ENCODE data around the gene LDLRAD3.

LDLRAD3 gene

DNA sequence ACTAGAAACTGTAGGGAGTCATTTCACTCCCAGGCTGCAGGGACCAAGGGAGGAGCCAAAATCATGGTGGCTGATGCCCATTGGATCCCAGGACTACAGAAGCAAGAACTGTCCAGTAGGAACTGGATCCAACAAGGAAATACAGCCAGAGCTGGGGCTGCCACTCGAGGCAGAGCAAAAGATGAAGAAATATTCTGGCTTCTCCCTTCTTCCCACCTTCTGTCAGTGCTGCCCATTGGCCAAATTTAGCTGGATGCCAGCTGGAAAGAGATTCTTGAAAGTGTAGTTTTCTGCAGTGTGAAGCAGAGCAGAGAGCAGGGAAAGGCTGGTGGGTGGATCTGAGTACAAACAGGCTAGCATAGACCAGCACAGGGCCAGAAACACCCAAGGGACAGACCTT lies 299.8 kb downstream of the LDLRAD3 start:
- H3K27ac ChIP-seq, result no peak overlapping the region
- DNase-seq (ENCODE audit: low read depth, low spot score), result no peak

DNA sequence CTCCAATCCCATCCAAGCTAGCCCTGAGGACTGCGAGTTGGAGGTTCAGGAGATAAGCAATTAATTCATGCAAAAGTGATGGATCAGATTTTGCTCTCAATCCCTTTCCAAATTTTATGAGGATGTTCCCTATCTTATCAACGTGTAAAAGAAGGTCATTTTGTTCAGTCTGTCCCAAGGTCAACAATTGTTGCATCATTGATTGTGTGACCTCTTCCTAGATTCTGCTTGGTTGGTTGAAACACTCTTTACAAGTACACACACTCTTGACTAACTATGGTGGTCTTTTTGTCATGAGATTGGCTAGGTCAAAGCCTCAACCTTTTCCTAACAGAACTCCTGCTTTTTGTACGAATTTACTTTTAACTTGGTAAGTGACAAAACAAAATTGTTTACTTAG lies 303.6 kb downstream of the LDLRAD3 start:
- no peak for DNase-seq (ENCODE audit: low read depth, low spot score)
- H3K27ac ChIP-seq, result no peak overlapping the region

GRCh38 chr11:36248436-36248835 lies 304.6 kb downstream of the LDLRAD3 start:
- H3K27ac ChIP-seq, result no peak overlapping the region
- DNase-seq (ENCODE audit: low read depth, low spot score), result no peak

DNA sequence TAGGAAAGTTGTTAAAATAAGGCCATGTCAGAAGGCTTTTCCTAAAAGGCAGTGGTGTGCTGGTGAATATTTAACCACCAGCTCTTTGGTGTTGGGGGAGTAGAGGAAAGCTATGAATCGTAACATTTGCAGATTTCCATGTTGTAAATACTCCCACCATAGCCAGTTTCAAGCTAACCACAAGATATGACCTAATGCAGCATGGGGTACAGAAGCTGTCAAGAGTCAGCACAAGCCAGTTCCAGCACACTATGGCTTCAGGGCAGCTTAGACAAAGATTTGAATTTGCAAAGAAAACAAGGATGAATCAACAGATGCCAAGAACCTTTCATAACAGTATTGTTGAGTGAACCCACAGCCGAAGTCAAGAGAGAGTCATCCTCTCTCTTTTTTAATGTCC lies 305.4 kb downstream of the LDLRAD3 start:
- DNase-seq (ENCODE audit: low read depth, low spot score), result peak; percentile 73
- no peak overlapping the region for H3K27ac ChIP-seq

GRCh38 chr11:36251823-36252222 lies 308.0 kb downstream of the LDLRAD3 start:
- H3K27ac ChIP-seq, result no peak overlapping the region
- no peak for DNase-seq (ENCODE audit: low read depth, low spot score)

DNA sequence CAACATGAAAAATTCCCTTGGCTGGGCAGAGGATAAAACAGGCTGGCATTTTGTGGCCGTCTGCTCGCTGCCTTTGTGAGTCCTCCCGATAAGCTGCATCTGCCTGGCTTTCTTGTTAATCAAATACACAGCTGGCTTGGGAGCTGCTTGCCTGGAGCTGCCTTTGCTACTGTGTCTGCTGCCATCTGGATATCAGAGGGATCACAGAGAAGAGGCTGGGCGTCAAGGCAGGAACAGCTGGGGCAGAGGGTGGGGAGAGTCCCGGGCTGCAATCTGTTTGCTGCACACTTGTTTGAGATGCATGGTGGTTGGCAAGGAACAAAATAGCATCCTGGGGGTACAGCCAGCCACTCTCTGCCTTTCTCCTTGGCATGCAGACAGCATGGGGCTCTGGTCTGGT lies 309.4 kb downstream of the LDLRAD3 start:
- no peak for DNase-seq (ENCODE audit: low read depth, low spot score)
- H3K27ac ChIP-seq, result no peak overlapping the region

DNA sequence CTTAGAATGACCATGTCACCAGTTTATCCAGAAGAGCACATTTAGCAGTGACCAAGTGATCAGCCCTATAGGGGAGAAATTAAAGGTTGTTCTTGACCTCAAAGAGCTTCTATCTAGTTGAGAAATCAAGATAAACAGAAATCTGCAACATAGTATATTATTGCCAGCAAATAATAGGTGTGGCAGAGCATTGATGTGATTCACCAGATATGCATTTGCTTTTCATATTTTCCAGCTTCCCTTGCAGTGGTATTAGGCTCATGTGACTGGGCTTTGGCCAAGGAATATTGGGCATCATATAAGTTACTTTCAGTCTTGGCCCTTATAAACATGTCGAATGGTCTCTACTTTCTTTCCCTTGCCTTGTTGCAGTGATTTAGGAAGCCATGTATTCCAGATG lies 310.9 kb downstream of the LDLRAD3 start:
- peak overlapping the region; percentile 38 for H3K27ac ChIP-seq

DNA sequence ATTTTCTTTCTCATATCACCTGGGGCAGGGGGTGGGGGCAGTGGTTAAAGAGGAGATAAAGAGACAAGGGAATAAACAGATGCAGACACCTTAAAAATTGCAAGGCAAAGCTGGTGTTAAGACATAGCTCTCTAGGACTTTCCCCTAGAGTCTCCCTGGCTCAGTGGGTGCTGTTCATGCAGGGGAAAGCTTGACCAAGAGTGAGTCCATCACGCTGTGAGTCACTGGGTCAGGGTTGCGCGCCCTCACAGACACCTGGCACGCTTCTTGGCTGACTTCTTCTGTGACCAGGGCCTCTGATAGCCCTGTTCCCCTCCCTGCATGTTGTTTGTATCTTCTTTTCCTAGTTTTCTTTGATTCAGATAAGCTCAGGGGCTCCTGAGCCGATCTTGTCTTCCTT lies 313.5 kb downstream of the LDLRAD3 start:
- DNase-seq (ENCODE audit: low read depth, low spot score), result no peak
- no peak overlapping the region for H3K27ac ChIP-seq

More for the DNA sequence above, 310.9 kb downstream of the LDLRAD3 start:
- no peak for DNase-seq (ENCODE audit: low read depth, low spot score)

- no peak for DNase-seq (ENCODE audit: low read depth, low spot score)
Measured at GRCh38 chr11:36258730-36259360, 315.0 kb downstream of the LDLRAD3 start.

GRCh38 chr11:36261094-36261493 lies 317.2 kb downstream of the LDLRAD3 start:
- no peak for DNase-seq (ENCODE audit: low read depth, low spot score)

More at GRCh38 chr11:36258730-36259360, 315.0 kb downstream of the LDLRAD3 start:
- H3K27ac ChIP-seq, result no peak overlapping the region

GRCh38 chr11:36264011-36264972 lies 320.4 kb downstream of the LDLRAD3 start:
- no peak for DNase-seq (ENCODE audit: low read depth, low spot score)
- no peak overlapping the region for H3K27ac ChIP-seq

More at GRCh38 chr11:36261094-36261493, 317.2 kb downstream of the LDLRAD3 start:
- no peak overlapping the region for H3K27ac ChIP-seq

DNA sequence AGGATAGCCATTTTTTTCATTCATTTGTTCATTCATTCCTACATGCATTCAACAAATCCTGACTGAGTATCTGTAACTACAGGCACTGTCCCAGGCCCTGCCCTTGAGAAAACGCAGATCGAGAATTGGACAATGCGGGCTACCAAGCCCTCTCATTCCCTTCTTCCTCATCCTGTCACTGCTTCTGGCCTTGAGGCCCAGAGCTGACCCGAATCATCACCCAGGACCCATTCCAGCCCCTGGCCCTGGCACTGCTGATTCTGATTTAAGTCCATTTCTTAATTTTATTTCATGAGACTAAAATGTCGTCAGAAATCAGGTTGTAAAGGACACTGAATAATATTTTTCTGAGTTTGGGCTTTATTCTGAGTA lies 321.1 kb downstream of the LDLRAD3 start:
- no peak overlapping the region for H3K27ac ChIP-seq
- DNase-seq (ENCODE audit: low read depth, low spot score), result no peak

DNA sequence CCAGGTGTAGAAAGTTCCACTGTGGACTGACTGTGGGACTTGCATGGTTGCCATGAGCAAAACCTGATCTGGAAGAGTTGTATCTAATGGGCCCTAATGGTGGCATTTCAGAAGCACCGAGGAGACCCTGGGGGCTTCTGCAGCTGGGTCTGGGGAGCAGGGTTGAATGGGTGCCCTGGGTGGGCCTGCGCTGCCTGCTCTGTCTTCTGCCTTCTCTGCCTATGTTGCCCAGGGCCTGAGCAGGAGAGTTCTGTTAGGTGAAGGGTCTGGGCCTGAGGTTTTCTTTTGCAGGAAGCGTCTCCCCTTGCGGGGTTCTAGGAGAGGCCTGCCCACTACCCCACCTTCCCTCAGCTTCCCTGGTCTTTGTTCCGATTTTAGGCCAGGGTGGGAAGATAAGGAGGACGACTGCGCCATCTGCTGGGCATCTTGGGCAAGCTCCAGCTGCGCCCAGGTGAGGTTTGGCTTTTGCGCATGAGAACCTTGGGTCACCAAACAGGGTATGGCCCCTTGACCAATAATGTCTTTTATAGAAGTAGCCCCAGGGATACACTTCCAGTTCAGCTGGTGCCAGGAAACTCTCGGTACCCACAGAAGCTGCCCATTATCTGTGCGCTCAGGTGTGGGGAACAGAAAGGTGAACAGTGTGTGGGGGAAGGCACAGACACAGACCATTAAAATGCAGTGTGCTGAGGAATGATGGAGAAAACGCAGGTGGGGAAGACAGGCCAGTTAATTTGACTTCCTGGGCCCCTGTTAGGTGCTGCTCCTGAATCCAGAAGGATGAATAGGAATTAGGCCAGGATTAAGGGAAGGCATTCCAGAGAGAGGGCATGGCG lies 322.1 kb downstream of the LDLRAD3 start:
- DNase-seq (ENCODE audit: low read depth, low spot score), result no peak
- H3K27ac ChIP-seq, result no peak overlapping the region

GRCh38 chr11:36266767-36267166 lies 322.9 kb downstream of the LDLRAD3 start:
- DNase-seq (ENCODE audit: low read depth, low spot score), result no peak
- H3K27ac ChIP-seq, result no peak overlapping the region

DNA sequence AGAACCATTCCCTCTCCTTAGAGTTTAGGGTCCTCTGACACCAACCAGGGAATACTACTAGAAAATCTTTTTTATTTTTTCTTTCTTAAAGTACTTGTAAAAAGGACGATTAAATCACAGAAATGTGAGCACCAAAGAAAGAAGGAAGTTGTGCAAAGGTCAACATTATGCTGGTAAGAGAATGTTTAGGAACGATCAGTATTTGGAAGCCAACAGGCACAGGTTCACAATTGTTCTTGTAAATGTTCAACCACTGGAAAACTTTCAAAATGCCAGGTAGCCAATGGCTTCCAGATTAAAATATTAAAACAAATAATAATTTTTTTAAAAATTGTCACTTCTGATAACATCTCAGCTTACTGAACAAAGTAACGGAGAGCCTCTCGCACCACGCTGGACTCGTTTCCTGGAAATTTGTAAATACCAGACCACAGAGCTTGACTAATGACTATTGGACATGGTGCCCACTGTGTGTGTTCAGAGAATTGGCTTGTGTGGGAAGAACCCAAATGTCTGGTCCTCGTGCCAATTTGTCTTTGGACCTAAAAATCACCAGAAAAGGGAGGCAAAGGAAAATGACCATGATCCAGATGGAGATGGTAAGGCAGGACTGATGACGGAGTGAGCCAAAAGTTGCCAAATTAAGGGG lies 324.6 kb downstream of the LDLRAD3 start:
- no peak overlapping the region for H3K27ac ChIP-seq
- no peak for DNase-seq (ENCODE audit: low read depth, low spot score)

DNA sequence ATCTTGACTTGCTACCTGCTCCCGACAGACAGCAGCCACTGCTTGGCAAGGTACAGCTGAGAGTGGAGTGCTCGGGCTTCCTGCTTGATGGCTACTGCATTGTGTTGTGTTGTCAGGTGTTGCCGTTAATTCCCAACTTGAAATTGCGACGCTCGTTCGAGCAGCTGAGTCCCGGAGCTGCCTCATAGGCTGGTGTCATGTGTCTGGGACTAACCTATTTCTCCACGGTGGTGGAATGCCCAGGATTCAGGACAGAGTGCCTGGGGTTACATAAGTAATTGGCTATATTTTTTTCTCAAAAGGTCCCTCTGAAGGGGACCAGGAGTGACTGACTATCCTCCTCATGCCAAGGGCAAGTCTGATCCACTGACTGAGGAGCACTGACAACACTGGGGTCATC lies 326.8 kb downstream of the LDLRAD3 start:
- H3K27ac ChIP-seq, result no peak overlapping the region
- no peak for DNase-seq (ENCODE audit: low read depth, low spot score)

DNA sequence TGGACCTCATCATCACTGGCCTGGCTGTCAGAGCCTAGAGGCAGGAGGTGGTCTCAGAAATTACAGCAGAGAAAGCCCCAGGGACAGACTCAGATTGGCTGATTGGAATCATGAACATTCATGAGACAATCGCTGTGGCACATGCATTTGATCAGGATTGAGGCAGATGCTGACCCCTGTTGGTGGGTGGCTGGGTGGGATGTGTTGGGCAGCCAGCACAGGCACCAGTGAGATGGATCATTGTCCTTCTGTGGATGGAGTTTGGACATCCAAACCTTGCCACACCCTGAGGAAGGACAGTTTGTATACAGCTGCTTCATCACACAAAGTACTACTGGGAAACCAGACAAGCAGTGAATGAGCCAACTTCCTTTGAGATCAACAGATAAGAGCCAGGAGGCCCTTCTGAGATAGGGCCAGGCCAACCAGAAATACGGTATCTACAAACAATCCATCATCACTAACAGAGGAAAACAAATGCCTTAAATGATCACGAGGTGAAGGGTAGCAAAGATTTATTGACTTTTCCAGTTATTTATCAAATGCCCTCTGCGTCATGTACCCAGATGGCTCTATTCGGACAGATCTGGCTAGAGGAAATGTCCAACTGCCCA lies 328.0 kb downstream of the LDLRAD3 start:
- H3K27ac ChIP-seq, result no peak overlapping the region
- DNase-seq (ENCODE audit: low read depth, low spot score), result no peak

- no peak overlapping the region for H3K27ac ChIP-seq
- no peak for DNase-seq (ENCODE audit: low read depth, low spot score)
Measured at GRCh38 chr11:36273110-36273509, 329.2 kb downstream of the LDLRAD3 start.

DNA sequence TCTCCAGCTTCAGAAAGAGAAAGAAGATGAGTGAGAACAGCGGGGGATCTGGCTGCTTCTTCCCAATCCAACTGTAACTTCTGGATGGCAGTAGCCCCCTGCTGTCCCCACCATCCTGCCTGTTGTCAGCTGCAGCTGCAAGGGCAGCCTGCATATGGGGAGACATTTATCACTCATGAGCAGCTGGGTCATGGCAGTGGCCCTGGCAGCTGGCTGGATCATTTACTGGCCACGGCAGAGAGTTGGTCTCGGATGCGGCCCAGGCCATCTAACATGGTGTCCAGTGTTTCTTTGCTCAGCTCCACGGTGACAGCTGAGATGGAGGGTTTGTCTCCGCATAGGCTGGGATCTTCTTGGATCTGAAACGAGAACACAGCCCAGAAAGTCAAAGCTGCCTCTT lies 330.6 kb downstream of the LDLRAD3 start:
- no peak overlapping the region for H3K27ac ChIP-seq
- DNase-seq (ENCODE audit: low read depth, low spot score), result no peak

Data from epithelial cell of prostate (primary cell).